DOHH2 (cell line): ENCODE data around the gene S100PBP.

Experiments
- EZH2phosphoT487 ChIP-seq: fragments of 200-600 bp; sonication (generic); IDR thresholded peaks from 2 replicates; pipeline ENCODE4 v1.6.1; 2017; ENCODE audit warnings: borderline replicate concordance, mild to moderate bottlenecking, antibody characterized with exemption, low read length, moderate library complexity, mixed read lengths
- TF ChIP-seq, protein P1 (sequence below): fragments of 200-600 bp; sonication (generic); IDR thresholded peaks from one replicate; pipeline ENCODE4 v1.5.1; 2014; ENCODE audit warnings: antibody characterized with exemption, mild to moderate bottlenecking, low read depth, low read length; ENCODE audit not compliant: poor library complexity, severe bottlenecking

DNA sequence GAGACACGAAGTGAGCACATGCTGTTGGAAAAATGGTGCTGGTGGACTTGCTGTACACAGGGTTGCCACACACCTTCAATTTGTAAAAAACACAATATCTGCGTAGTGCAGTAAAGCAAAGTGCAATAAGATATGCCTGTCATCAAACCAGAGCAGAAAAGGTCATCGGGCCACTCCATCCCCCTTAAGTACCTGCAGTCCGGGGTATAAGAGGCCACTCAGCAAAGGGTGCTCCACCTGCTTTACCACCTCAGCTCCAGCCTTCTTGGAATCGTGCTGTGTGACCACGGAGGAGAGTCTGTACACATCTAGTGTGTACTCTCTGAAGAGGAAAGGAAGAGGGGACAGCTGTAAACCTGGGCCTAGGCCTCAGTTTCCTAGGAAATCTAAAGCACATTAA, 11.2 kb upstream of the S100PBP start:
- TF ChIP-seq, protein P1, sequence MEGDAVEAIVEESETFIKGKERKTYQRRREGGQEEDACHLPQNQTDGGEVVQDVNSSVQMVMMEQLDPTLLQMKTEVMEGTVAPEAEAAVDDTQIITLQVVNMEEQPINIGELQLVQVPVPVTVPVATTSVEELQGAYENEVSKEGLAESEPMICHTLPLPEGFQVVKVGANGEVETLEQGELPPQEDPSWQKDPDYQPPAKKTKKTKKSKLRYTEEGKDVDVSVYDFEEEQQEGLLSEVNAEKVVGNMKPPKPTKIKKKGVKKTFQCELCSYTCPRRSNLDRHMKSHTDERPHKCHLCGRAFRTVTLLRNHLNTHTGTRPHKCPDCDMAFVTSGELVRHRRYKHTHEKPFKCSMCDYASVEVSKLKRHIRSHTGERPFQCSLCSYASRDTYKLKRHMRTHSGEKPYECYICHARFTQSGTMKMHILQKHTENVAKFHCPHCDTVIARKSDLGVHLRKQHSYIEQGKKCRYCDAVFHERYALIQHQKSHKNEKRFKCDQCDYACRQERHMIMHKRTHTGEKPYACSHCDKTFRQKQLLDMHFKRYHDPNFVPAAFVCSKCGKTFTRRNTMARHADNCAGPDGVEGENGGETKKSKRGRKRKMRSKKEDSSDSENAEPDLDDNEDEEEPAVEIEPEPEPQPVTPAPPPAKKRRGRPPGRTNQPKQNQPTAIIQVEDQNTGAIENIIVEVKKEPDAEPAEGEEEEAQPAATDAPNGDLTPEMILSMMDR, result no peak
- TF ChIP-seq EZH2phosphoT487, result no peak
